H1 (cell line): Measurements from ENCODE around the gene GNG12. TPM values are rescaled to one million over a fixed set of nuclear protein-coding genes. Genes with fewer than 3 reads are reported as not detected.

Experiments used
- CEBPB ChIP-seq: IDR thresholded peaks from 2 replicates; pipeline ENCODE4 v1.6.1; 2012; ENCODE audit warnings: low read depth, low read length
- FOSL1 ChIP-seq: IDR thresholded peaks from 2 replicates; pipeline ENCODE4 v1.6.1; 2011; ENCODE audit warnings: mild to moderate bottlenecking, low read depth, low read length, moderate library complexity; ENCODE audit not compliant: insufficient read depth
- GTF2F1 ChIP-seq: IDR thresholded peaks from 2 replicates; pipeline ENCODE4 v1.6.1; 2012; ENCODE audit warnings: low read depth, low read length, improper control_type of control experiment, borderline replicate concordance
- POLR2A ChIP-seq, 2 experiments: IDR thresholded peaks; 1 replicate in 1 of 2; 2 replicates in 1 of 2; pipeline ENCODE4 v1.6.1; 2011; ENCODE audit warnings: low read depth in 2 of 2, low read length in 2 of 2, mild to moderate bottlenecking in 2 of 2; ENCODE audit errors: control extremely low read depth in 1 of 2
- POLR2AphosphoS5 ChIP-seq: IDR thresholded peaks from 2 replicates; pipeline ENCODE4 v1.6.1; 2011; ENCODE audit warnings: low read depth, low read length
- SUZ12 ChIP-seq: fragments of 200-600 bp; sonication (generic); IDR thresholded peaks from 2 replicates; pipeline ENCODE4 v1.6.1; 2012; ENCODE audit warnings: mild to moderate bottlenecking, inconsistent platforms, low read length, moderate library complexity, mixed read lengths
- TAF7 ChIP-seq: optimal IDR thresholded peaks from 2 replicates; pipeline ENCODE3; 2011; ENCODE audit warnings: low read depth, mild to moderate bottlenecking, inconsistent platforms, low read length, moderate library complexity, borderline replicate concordance
- ZNF274 ChIP-seq: IDR thresholded peaks from 2 replicates; pipeline ENCODE4 v1.7.0; 2012; ENCODE audit warnings: low read length, borderline replicate concordance; ENCODE audit errors: extremely low read depth
- polyA plus RNA-seq, 7 experiments: library from polyadenylated mRNA; depleted of rRNA in 3 of 7; stranded (reverse) in 5 of 7; unstranded in 2 of 7; fragments of >200 nt in 5 of 7; fragments of 200-250 nt in 2 of 7; gene quantifications; 1 replicate in 5 of 7; 2 replicates in 1 of 7; 4 replicates in 1 of 7; pipeline versions ENCODE4 v1.2.1 to v1.2.3, GENCODE V29; 2011 to 2013; ENCODE audit warnings: missing spikeins in 2 of 7, mixed read lengths in 2 of 7
- total RNA-seq: library from RNA; stranded (reverse); fragmentation: NEBNext Ultra II Directional; extraction: Animal tissue kit (Norgen Biotek cat#: 25700); gene quantifications from 2 replicates; pipeline ENCODE4 v1.2.1, GENCODE V29; 2021
- TF ChIP-seq, protein P1 (sequence below): fragments of 300-600 bp; sonication (generic); IDR thresholded peaks from 2 replicates; pipeline ENCODE4 v1.7.1; 2012; ENCODE audit warnings: low read length, moderate library complexity, mild to moderate bottlenecking, inconsistent platforms; ENCODE audit not compliant: insufficient replicate concordance
- TF ChIP-seq, protein P2 (sequence below): IDR thresholded peaks from 2 replicates; pipeline ENCODE4 v1.6.1; 2012; ENCODE audit warnings: inconsistent platforms
- TF ChIP-seq, protein P3 (sequence below): IDR thresholded peaks from 2 replicates; pipeline ENCODE4 v1.6.1; 2011; ENCODE audit warnings: low read length, improper control_type of control experiment

Gene GNG12
- total and polyA plus RNA-seq, 2 of the 8 experiments (the other 6 are each of a cell fraction or from before 2014, with no cell fraction given): 11.4 to 35.8 TPM

DNA sequence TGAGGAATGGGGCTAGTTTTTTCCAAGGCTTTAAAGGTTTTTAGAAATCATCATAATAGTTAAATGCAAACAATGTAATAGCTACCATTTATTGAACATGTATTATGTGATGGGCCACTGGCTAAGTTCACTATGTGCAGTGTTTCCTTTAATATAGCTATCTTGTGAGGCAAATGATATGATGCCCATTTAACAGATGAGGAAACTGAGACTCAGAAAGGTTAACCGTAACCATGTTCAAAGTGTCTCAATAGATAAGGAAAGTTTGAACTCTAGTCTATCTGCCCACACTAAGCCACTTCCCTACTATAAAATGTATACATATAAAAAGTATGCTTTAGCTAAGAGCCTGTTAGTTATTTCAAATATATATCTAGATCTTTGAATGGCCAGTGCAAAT, 64.8 kb downstream of the GNG12 start (continued):
- TF ChIP-seq, protein P1, sequence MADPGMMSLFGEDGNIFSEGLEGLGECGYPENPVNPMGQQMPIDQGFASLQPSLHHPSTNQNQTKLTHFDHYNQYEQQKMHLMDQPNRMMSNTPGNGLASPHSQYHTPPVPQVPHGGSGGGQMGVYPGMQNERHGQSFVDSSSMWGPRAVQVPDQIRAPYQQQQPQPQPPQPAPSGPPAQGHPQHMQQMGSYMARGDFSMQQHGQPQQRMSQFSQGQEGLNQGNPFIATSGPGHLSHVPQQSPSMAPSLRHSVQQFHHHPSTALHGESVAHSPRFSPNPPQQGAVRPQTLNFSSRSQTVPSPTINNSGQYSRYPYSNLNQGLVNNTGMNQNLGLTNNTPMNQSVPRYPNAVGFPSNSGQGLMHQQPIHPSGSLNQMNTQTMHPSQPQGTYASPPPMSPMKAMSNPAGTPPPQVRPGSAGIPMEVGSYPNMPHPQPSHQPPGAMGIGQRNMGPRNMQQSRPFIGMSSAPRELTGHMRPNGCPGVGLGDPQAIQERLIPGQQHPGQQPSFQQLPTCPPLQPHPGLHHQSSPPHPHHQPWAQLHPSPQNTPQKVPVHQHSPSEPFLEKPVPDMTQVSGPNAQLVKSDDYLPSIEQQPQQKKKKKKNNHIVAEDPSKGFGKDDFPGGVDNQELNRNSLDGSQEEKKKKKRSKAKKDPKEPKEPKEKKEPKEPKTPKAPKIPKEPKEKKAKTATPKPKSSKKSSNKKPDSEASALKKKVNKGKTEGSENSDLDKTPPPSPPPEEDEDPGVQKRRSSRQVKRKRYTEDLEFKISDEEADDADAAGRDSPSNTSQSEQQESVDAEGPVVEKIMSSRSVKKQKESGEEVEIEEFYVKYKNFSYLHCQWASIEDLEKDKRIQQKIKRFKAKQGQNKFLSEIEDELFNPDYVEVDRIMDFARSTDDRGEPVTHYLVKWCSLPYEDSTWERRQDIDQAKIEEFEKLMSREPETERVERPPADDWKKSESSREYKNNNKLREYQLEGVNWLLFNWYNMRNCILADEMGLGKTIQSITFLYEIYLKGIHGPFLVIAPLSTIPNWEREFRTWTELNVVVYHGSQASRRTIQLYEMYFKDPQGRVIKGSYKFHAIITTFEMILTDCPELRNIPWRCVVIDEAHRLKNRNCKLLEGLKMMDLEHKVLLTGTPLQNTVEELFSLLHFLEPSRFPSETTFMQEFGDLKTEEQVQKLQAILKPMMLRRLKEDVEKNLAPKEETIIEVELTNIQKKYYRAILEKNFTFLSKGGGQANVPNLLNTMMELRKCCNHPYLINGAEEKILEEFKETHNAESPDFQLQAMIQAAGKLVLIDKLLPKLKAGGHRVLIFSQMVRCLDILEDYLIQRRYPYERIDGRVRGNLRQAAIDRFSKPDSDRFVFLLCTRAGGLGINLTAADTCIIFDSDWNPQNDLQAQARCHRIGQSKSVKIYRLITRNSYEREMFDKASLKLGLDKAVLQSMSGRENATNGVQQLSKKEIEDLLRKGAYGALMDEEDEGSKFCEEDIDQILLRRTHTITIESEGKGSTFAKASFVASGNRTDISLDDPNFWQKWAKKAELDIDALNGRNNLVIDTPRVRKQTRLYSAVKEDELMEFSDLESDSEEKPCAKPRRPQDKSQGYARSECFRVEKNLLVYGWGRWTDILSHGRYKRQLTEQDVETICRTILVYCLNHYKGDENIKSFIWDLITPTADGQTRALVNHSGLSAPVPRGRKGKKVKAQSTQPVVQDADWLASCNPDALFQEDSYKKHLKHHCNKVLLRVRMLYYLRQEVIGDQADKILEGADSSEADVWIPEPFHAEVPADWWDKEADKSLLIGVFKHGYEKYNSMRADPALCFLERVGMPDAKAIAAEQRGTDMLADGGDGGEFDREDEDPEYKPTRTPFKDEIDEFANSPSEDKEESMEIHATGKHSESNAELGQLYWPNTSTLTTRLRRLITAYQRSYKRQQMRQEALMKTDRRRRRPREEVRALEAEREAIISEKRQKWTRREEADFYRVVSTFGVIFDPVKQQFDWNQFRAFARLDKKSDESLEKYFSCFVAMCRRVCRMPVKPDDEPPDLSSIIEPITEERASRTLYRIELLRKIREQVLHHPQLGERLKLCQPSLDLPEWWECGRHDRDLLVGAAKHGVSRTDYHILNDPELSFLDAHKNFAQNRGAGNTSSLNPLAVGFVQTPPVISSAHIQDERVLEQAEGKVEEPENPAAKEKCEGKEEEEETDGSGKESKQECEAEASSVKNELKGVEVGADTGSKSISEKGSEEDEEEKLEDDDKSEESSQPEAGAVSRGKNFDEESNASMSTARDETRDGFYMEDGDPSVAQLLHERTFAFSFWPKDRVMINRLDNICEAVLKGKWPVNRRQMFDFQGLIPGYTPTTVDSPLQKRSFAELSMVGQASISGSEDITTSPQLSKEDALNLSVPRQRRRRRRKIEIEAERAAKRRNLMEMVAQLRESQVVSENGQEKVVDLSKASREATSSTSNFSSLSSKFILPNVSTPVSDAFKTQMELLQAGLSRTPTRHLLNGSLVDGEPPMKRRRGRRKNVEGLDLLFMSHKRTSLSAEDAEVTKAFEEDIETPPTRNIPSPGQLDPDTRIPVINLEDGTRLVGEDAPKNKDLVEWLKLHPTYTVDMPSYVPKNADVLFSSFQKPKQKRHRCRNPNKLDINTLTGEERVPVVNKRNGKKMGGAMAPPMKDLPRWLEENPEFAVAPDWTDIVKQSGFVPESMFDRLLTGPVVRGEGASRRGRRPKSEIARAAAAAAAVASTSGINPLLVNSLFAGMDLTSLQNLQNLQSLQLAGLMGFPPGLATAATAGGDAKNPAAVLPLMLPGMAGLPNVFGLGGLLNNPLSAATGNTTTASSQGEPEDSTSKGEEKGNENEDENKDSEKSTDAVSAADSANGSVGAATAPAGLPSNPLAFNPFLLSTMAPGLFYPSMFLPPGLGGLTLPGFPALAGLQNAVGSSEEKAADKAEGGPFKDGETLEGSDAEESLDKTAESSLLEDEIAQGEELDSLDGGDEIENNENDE: no peak
- TF ChIP-seq ZNF274: no peak
- TF ChIP-seq, protein P2, sequence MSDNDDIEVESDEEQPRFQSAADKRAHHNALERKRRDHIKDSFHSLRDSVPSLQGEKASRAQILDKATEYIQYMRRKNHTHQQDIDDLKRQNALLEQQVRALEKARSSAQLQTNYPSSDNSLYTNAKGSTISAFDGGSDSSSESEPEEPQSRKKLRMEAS: no peak
- no peak for TF ChIP-seq POLR2AphosphoS5
- no peak for TF ChIP-seq GTF2F1
- TF ChIP-seq FOSL1: no peak
- TF ChIP-seq POLR2A (IDR thresholded peaks at IDR 0.05; ENCODE audit: control extremely low read depth in 1 of 2, low read depth in 2 of 2, low read length in 2 of 2): no peak
- TF ChIP-seq CEBPB: no peak
- TF ChIP-seq, protein P3, sequence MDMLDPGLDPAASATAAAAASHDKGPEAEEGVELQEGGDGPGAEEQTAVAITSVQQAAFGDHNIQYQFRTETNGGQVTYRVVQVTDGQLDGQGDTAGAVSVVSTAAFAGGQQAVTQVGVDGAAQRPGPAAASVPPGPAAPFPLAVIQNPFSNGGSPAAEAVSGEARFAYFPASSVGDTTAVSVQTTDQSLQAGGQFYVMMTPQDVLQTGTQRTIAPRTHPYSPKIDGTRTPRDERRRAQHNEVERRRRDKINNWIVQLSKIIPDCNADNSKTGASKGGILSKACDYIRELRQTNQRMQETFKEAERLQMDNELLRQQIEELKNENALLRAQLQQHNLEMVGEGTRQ: no peak
- TF ChIP-seq TAF7: no peak
- no peak for TF ChIP-seq SUZ12
